ENCODE data around the gene KREMEN1.

KREMEN1 gene

DNA sequence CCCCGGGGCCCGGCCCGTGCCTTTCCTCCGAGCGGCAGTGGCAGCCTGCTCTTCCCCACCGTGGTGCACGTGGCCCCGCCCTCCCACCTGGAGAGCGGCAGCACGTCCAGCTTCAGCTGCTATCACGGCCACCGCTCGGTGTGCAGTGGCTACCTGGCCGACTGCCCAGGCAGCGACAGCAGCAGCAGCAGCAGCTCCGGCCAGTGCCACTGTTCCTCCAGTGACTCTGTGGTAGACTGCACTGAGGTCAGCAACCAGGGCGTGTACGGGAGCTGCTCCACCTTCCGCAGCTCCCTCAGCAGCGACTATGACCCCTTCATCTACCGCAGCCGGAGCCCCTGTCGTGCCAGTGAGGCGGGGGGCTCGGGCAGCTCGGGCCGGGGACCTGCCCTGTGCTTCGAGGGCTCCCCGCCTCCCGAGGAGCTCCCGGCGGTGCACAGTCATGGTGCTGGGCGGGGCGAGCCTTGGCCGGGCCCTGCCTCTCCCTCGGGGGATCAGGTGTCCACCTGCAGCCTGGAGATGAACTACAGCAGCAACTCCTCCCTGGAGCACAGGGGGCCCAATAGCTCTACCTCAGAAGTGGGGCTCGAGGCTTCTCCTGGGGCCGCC, 23.1 kb upstream of the KREMEN1 start:
- FAIRE-seq = no peak

- FAIRE-seq = no peak
These were observed 22.4 kb upstream of the KREMEN1 start for GRCh38 chr22:29050457-29050856.

- FAIRE-seq = no peak
These were observed 19.7 kb upstream of the KREMEN1 start for GRCh38 chr22:29053048-29053702.

DNA sequence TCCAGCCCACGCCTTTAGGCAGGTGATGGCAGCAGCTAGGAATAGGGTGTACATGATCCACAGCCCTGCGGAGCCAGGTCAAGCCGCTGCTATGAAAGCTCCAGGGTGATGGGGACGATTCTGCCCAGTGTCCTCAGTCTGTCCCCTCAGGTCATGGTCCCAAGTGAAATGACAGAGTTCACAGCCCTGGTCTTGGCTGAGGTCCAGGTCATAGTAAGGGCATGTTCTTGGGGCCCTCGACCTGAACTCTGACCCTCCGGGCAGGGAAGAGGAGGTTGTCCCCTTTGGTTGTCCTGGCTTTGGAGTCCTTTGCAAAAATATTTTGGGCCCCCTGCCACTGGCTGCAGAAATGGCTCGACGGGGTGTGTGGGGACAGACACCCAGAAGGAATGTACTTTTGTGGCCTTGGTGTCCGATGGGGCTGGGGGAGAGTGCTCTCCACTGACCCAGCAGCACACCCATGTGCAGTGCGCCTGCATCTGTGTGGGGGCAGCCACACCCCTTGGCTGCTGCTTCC, 18.5 kb upstream of the KREMEN1 start:
- no peak for FAIRE-seq

DNA sequence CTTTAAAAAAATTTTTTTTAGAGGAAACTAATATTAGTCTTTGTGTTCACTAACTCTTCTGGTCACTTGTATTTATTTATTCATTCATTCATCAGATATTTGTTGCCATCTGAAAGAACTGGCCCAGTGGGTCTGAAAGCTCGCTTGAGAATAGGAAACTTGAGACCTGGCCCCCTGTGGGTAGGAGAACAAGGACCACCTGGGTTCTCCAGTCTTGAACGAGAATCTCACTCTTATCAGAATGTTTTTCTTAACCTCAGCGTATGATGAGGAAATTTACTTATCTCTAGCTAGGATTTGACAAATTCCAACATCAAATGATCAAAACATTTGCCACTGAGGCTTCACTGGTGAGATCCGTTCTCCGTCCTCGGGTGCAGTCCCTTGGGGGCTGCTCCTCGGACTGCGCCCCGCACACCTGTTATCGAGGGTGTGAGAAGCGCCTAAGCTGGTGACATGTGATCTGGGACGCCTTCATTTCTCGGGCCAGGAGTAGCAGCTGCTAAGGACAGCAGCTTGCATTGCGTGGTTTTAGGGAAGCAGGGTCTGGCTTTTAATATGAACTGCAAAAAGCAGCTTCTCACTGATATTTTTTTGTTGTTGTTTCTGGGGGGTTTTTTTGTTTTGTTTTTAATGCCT, 17.5 kb upstream of the KREMEN1 start:
- no peak for FAIRE-seq

GRCh38 chr22:29056472-29056871, 16.4 kb upstream of the KREMEN1 start:
- no peak for FAIRE-seq

DNA sequence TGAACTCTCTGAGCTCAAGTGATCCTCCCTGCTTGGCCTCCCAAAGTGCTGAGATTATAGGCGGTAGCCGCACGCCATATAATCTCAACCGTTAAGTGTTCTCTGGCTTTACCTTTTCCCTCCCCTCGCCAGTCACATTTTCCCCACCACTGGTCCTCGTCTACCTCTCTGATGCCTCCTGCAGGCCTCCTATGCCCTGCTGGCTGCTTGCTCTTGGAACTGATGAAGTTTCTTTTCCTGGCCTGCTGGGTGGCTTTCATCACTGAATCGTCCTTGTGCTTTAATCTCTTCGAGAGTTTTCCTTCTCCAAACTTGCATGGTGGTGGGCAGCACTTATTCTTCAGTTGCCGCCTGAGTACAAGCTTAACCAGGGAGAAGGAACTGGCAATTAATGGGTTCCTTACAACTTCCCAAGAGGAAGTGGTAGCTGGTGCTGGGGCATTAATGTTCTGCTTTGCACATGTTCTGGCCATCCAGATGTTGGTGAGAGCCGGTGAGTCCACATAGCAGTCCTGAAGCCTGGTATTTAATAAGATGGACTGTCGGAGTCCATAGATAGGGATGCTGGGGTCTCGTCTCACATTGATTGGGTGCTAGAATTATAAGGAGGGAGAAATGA, 12.5 kb upstream of the KREMEN1 start:
- FAIRE-seq = no peak

- FAIRE-seq = no peak
These were observed 11.9 kb upstream of the KREMEN1 start for GRCh38 chr22:29060931-29061330.

GRCh38 chr22:29061773-29062172, 11.1 kb upstream of the KREMEN1 start, which contains the start of gene C22orf31:
Gene C22orf31, minus strand, starts transcription at chr22:29061831. Its CDS starts 39 bp downstream, at chr22:29061792.
- no peak for FAIRE-seq

GRCh38 chr22:29062286-29062821, 10.5 kb upstream of the KREMEN1 start:
- FAIRE-seq = no peak

GRCh38 chr22:29065468-29066190, 7.2 kb upstream of the KREMEN1 start:
- no peak for FAIRE-seq

GRCh38 chr22:29069463-29069862, 3.4 kb upstream of the KREMEN1 start:
- FAIRE-seq = no peak

- no peak for FAIRE-seq
These were observed 2.3 kb upstream of the KREMEN1 start for GRCh38 chr22:29070490-29070889.

DNA sequence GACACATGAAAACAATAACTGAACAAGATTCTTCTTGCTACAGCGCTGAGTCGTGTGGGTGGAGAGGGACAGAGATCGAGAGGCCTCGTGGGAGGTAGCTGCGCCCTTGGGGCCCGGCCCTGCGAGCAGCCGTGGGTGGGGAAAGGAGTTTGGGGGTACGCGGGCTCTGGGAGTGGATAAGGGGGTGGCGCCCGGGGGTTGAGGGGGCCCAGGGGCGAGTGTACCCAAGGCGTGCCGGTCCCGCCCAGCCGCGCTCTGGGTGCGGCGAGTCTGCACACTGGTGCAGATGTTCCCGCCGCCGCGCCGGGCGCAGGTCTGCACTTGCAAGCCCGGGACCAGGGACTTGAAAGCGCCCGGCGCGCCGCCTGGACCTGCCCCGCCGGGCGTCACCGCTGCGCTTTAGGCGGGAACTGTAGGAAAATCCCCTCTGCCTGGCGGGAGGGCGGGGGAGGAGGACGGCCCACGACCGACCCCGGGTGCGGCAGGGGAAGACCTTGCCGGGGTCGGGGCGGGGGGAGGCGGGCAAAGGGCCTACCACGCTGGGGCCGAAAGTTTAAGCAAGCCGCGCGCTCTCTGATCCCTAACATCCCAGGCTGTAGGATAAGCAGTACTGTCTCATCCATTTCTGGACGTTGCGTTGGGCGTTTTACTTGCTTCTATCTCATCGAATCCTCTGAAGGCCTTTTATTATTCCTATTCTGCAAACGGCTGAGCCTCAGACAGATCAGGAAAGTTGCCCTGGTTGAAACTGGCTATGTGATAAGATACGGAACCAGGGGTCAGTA, 1.4 kb upstream of the KREMEN1 start:
- FAIRE-seq = no peak

DNA sequence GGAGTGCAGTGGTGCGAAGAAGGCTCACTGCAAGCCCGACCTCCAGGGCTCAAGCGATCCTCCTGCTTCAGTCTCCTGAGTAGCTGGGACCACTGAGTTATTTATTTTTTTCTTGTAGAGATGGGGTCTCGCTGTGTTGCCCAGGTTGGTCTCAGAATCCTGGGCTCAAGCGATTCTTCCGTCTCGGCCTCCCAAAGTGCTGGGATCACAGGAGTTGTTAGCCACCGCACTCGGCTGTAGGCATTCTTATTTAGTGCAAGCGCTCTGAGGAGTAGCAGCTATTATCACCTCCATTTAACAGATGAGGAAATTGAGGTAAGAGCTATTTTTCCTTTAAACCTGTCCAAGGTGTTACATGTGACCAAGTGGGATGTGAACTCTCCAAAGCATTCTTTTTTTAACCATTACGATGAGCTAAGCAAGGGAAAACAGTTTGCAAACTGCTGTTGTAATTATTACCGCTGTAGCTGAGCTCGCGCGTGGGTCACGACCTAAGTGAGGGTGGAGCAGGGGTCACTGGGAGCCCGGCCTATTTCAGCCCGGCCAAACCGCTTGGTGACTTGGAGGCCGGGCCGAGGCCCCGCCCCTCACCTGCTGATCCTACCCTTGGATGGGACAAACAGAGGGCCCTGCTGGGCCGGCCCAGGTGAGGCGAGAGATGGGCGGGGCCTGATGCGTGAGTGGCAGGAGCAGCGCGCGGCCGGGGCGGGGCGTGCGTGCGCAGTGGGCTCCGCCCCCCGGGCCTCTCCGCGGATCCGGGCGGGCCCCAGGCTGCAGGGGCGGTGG, 449 bp upstream of the KREMEN1 start:
- no peak for FAIRE-seq

DNA sequence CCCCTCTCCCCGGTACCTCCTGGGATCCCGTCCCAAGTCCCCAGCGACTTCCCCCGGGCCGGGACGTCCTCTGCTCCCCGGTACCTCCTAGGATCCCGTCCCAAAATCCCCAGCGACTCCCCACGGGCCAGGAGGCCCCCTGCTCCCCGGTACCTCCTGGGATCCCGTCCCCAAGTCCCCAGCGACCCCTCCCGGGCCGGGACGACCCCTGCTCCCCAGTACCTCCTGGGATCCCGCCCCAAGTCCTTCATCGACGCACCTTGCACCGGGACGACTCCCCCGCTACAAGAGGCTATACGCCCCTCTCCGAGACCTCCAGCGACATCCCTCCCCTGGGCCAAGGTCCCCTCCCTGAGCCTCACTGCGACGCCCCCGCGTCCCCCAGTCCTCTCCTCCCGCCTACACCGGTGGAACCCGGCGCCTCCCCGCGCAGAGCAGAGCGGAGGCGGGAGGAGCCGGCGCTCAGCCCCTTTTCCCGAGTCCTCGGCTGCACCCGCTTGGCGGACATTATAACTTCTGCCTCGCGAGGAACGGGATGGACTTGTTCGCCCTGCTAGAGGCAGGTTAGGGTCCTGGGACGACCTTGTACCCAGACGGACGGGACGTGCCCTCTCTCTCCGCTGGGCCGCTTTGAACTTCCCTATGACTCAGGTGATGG, 912 bp downstream of the KREMEN1 start:
- no peak for FAIRE-seq

DNA sequence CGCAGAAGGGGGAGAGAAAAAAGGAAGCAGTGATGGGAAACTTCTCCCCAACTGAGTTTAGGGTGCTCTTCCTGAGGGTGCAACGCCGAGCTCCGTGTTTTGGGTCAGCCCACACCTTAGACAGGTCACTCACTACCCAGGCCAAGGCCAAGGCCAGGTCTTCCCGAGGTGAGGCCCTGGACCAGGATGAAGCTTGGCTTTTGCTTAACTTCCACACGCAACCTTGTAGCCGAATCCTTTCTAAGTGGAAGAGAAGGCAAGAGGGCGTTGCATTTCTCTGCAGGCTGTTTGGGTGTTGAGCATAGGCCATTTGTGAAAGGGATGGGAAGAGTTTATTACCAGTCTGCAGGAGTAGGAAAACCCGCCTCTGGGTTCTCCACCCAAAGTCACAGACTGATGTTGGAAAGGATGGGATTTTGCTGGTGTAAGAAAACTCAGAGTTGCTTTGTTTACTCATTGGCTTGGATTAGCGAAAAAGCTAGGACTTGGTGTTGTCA, 1.5 kb downstream of the KREMEN1 start:
- FAIRE-seq = no peak

- no peak for FAIRE-seq
These were observed 5.4 kb downstream of the KREMEN1 start for GRCh38 chr22:29078036-29078868.

DNA sequence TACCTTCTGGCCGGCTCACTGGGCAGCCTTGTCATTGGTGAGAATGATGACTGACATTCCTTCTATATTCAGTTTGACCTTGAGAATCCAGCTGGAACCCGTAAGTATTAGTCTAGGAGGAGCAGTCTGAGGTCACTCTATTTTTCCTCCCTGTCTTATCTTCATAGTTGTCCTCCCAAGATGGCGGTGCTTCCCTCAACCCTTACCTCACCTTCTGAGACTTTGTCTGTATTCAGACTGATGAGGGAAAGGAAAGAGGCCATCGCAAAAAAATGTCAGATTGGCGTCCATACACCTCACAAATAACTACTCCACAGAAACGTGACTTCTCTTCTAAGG, 6.0 kb downstream of the KREMEN1 start:
- no peak for FAIRE-seq
